ENCODE results near the gene SLC4A11.

DNA sequence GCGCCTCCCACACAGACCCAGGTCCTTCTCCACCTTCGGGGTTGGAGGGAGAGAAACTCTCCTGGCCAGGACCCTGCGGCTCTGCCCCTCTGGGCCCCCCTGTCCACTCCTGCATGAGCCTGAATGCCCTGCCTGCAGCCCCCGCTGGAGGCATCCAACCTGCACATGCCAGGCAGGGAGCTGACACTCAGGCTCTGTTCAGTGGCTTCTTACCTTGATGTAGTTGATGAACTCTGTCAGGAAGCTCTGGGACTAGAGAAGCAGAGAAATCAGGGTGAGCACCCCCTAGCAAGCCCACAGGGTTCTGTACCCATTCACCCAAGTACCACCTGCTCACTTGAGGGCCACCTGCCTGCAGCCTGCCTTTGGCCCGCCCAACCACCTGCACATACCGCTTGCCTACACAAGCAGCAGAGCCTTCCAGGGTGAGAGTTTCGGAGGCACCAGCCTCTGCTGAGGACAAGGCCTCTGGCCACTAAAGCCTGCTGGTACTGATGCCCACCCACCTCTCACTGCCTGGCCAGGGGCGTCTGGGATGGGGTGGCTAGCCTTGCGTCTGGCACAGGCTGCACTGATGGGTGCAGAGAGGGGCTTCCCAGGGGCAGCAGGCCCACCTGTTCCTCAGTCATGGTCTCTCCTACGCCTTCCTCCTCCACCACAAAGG lies 44.2 kb downstream of the SLC4A11 start:
- TF ChIP-seq, protein P1, sequence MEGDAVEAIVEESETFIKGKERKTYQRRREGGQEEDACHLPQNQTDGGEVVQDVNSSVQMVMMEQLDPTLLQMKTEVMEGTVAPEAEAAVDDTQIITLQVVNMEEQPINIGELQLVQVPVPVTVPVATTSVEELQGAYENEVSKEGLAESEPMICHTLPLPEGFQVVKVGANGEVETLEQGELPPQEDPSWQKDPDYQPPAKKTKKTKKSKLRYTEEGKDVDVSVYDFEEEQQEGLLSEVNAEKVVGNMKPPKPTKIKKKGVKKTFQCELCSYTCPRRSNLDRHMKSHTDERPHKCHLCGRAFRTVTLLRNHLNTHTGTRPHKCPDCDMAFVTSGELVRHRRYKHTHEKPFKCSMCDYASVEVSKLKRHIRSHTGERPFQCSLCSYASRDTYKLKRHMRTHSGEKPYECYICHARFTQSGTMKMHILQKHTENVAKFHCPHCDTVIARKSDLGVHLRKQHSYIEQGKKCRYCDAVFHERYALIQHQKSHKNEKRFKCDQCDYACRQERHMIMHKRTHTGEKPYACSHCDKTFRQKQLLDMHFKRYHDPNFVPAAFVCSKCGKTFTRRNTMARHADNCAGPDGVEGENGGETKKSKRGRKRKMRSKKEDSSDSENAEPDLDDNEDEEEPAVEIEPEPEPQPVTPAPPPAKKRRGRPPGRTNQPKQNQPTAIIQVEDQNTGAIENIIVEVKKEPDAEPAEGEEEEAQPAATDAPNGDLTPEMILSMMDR (IDR thresholded peaks at IDR 0.05; ENCODE audit: insufficient read depth, low read length, poor library complexity, severe bottlenecking) = no peak
- TF ChIP-seq EZH2phosphoT487 (conservative IDR thresholded peaks at IDR 0.05; ENCODE audit: low read length) = no peak
